ENCODE data around the gene RRP8. TPM values are rescaled to one million over a fixed set of nuclear protein-coding genes. Genes with fewer than 3 reads are reported as not detected.

RRP8 gene
- total and polyA plus RNA-seq, 10 of the 15 experiments (the other 5 are each of a cell fraction or from before 2014, with no cell fraction given): 4.7 to 51.2 (median 23.9) TPM

DNA sequence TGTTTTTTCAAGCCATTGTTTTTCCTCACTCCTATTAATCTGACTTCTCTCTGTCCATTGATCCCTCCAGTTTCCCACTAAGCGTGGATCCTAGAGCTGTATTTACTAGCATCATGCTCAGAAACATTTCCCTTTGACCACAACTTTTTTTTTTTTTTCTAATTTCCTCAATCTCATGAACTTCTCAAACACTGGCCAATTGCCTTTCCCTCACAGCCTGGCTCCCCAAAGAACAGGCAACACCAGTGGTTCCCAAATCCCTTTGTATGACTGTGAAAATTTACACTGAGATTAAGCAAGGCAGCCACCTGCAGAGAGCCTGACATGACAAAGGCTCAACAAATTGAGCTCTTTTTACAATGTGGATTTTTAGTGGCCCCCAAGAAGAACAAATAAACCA, 17.2 kb upstream of the RRP8 start:
- ChIA-PET SMC1A (ENCODE audit: uncharacterized antibody, unreplicated experiment) (interaction anchor here (0.7 to 1.4 kb wide), 4 partner anchors 16 to 86 kb away, joined by 3 to 4 read pairs (median 4); no protein-coding TSS in a partner anchor), POLR2A (interaction anchor here (0.6 to 9.1 kb wide), 3 partner anchors 11 to 107 kb away, joined by 3 to 85 read pairs (median 4); partner anchors contain the start of gene TAF10), CTCF (interaction anchor here (3.1 kb wide), 1 partner anchor 8 kb away, joined by 13 read pairs; the partner anchor contains the start of gene TAF10), RAD21 (ENCODE audit: unreplicated experiment) (interaction anchor here (4.3 kb wide), 1 partner anchor 17 kb away, joined by 55 read pairs; the partner anchor contains the start of genes ILK and RRP8)
- Histone ChIP-seq H3K4me1 (ENCODE audit: control insufficient read depth, insufficient read depth, low read length) (peaks cover 5% of the 10 kb centered on the region), H3K79me2 (ENCODE audit: control insufficient read depth, insufficient read depth, low read length) (peaks cover 12% of the 10 kb centered on the region), H3K9ac (ENCODE audit: control insufficient read depth, insufficient read depth, low read length) (no peak overlapping the region), H3K27me3 (replicated peaks in 1 of 2; ENCODE audit: control insufficient read depth in 2 of 2, insufficient read depth in 2 of 2, low read length in 1 of 2) (no peaks in the 10 kb centered on the region), H4K20me1 (ENCODE audit: control insufficient read depth, insufficient read depth) (no peaks in the 10 kb centered on the region), H3K9me3 (replicated peaks; ENCODE audit: control insufficient read depth, insufficient read depth, low read length) (no peaks in the 10 kb centered on the region), H3K4me2 (ENCODE audit: control insufficient read depth, insufficient read depth) (no peak overlapping the region), H3K4me3 (no peak overlapping the region), H3K36me3 (ENCODE audit: control insufficient read depth in 2 of 2, insufficient read depth in 2 of 2, low read length in 1 of 2) (no peaks in the 10 kb centered on the region; a peak in 1 of 4 replicates), H3K27ac (ENCODE audit: control insufficient read depth, insufficient read depth) (no peak overlapping the region), H2AFZ (ENCODE audit: control insufficient read depth, low read depth, low read length) (no peak overlapping the region)
- no peak for DNase-seq (ENCODE audit: low read depth, low spot score)
- BruUV-seq (replicated peaks): no TSS peak
- TF ChIP-seq BRCA1 (IDR thresholded peaks at IDR 0.05; ENCODE audit: low read depth, low read length) (no peak), SIX5 (IDR thresholded peaks at IDR 0.05; ENCODE audit: low read depth, low read length, severe bottlenecking) (no peak), KAT2A (conservative IDR thresholded peaks at IDR 0.05; ENCODE audit: control insufficient read depth, low read depth, low read length) (no peak)
- FAIRE-seq: no peak
- ATAC-seq: no peak
- in situ Hi-C loops (cut with MboI): no loop called here
- WGBS (ENCODE audit: insufficient coverage, insufficient replicate concordance, low lambda C conversion rate, missing lambda C conversion rate): 41% methylated on average over 1 of the region's 1 CpG
- intact Hi-C loops (cut with micrococcal nuclease; ENCODE audit: unreplicated experiment): no loop called here

DNA sequence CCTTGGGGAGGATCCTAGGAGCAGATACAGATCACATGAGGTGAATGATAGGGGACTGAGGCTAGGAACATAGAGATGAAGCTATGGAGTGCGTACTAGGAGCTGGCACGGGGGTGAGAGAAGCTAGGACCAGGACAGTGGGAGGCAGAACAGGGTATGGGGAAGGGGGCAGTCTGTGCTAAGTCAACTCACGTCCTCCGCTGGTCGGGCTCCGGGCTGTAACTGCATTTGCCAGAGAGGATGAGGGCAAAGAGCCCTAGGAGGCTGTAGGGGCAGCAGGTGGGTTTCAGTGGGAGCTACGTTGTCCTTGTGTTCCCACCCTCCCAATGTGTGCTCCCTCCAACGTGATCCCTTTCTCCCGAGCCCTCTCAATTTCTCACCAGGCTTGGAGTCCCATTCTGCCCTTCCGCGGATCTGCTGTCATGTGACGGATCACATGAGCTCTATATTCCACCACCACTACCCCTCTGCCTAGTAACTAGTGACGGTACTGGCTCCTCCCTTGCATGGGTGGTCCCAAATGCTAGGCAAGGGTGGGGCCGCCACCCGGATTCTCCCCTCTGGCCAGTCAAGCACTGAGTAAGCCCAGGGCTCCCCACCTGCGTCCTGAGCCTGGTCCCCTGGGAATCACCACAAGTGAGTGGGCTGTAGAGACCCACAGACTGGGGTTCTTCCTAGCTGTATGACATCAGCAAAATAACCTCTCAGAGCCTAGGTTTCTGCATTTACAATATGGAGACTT, 15.8 kb upstream of the RRP8 start, which contains the start of gene TPP1:
Gene TPP1 (minus strand): TSS at position 419 of the 742 bp plus-strand sequence. CDS start 22 bp downstream, at position 397.
- peak within 1 kb of the TSS; percentile 95 for H3K4me3 ChIP-seq
- FAIRE-seq (peak; percentile 99), ATAC-seq (peak; percentile 98), DNase-seq (ENCODE audit: low read depth, low spot score) (peak; percentile 93)
- peak within 1 kb of the TSS; percentile 90 for H3K27ac ChIP-seq (ENCODE audit: control insufficient read depth, insufficient read depth)
- H3K27me3 ChIP-seq (replicated peaks in 1 of 2; ENCODE audit: control insufficient read depth in 2 of 2, insufficient read depth in 2 of 2, low read length in 1 of 2): no peaks in the 10 kb centered on the region
- H3K36me3 ChIP-seq (ENCODE audit: control insufficient read depth in 2 of 2, insufficient read depth in 2 of 2, low read length in 1 of 2): peaks cover 0 to 4% of the 10 kb centered on the region in 2 experiments; a peak in 1 of 4 replicates
- peak within 1 kb of the TSS; percentile 95 for H3K9ac ChIP-seq (ENCODE audit: control insufficient read depth, insufficient read depth, low read length)
- H3K9me3 ChIP-seq (replicated peaks; ENCODE audit: control insufficient read depth, insufficient read depth, low read length): no peaks in the 10 kb centered on the region
- H3K79me2 ChIP-seq (ENCODE audit: control insufficient read depth, insufficient read depth, low read length): peaks cover 12% of the 10 kb centered on the region
- peaks cover 5% of the 10 kb centered on the region for H3K4me1 ChIP-seq (ENCODE audit: control insufficient read depth, insufficient read depth, low read length)
- peak within 1 kb of the TSS; percentile 95 for H2AFZ ChIP-seq (ENCODE audit: control insufficient read depth, low read depth, low read length)
- under 1% methylated on average over 16 of the region's 16 CpGs for WGBS (ENCODE audit: insufficient coverage, insufficient replicate concordance, low lambda C conversion rate, missing lambda C conversion rate)
- H4K20me1 ChIP-seq (ENCODE audit: control insufficient read depth, insufficient read depth): no peaks in the 10 kb centered on the region
- ChIA-PET POLR2A (interaction anchor here (0.8 to 9.1 kb wide), 19 partner anchors 8 to 930 kb away, joined by 3 to 85 read pairs (median 4); partner anchors contain the start of genes ARFIP2, ILK, MRPL17 and SMPD1), RAD21 (ENCODE audit: unreplicated experiment) (interaction anchor here (0.8 to 4.3 kb wide), 18 partner anchors 9 to 240 kb away, joined by 3 to 55 read pairs (median 5); partner anchors contain the start of genes ARFIP2, ILK, MRPL17 and RRP8), SMC1A (ENCODE audit: uncharacterized antibody, unreplicated experiment) (interaction anchor here (0.8 to 3.5 kb wide), 17 partner anchors 8 to 234 kb away, joined by 3 to 34 read pairs (median 4); partner anchors contain the start of genes ILK and MRPL17), CTCF (interaction anchor here (0.8 to 3.5 kb wide), 19 partner anchors 8 to 240 kb away, joined by 3 to 27 read pairs (median 4); partner anchors contain the start of genes ILK and MRPL17)
- H3K4me2 ChIP-seq (ENCODE audit: control insufficient read depth, insufficient read depth): peak within 1 kb of the TSS; percentile 92
- intact Hi-C loops (cut with micrococcal nuclease; ENCODE audit: unreplicated experiment): loop anchor here (2.0 to 10.0 kb wide), 2 partner anchors 50 to 906 kb away; no protein-coding TSS in a partner anchor
- in situ Hi-C loops (cut with MboI): loop anchor here (10.0 kb wide), 1 partner anchor 906 kb away; no protein-coding TSS in a partner anchor
- BruUV-seq (replicated peaks): TSS peak; percentile 75
- TF ChIP-seq ZBED1 (IDR thresholded peaks at IDR 0.05; ENCODE audit: borderline replicate concordance) (peak; percentile 40; the same call in 1 of the 2 replicates), STAT1 (conservative IDR thresholded peaks at IDR 0.05) (no peak), CHD2 (IDR thresholded peaks at IDR 0.05; ENCODE audit: borderline replicate concordance, low read depth, low read length) (peak; percentile 34; the same call in 1 of the 2 replicates), BRCA1 (IDR thresholded peaks at IDR 0.05; ENCODE audit: low read depth, low read length) (no peak), MXI1 (IDR thresholded peaks at IDR 0.05; ENCODE audit: low read depth, low read length) (peak; percentile 74; the same call in 1 of the 2 replicates)
- TF ChIP-seq, protein P1, sequence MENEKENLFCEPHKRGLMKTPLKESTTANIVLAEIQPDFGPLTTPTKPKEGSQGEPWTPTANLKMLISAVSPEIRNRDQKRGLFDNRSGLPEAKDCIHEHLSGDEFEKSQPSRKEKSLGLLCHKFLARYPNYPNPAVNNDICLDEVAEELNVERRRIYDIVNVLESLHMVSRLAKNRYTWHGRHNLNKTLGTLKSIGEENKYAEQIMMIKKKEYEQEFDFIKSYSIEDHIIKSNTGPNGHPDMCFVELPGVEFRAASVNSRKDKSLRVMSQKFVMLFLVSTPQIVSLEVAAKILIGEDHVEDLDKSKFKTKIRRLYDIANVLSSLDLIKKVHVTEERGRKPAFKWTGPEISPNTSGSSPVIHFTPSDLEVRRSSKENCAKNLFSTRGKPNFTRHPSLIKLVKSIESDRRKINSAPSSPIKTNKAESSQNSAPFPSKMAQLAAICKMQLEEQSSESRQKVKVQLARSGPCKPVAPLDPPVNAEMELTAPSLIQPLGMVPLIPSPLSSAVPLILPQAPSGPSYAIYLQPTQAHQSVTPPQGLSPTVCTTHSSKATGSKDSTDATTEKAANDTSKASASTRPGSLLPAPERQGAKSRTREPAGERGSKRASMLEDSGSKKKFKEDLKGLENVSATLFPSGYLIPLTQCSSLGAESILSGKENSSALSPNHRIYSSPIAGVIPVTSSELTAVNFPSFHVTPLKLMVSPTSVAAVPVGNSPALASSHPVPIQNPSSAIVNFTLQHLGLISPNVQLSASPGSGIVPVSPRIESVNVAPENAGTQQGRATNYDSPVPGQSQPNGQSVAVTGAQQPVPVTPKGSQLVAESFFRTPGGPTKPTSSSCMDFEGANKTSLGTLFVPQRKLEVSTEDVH (IDR thresholded peaks at IDR 0.05; ENCODE audit: low read depth, partially characterized antibody): no peak
- TF ChIP-seq, protein P2, sequence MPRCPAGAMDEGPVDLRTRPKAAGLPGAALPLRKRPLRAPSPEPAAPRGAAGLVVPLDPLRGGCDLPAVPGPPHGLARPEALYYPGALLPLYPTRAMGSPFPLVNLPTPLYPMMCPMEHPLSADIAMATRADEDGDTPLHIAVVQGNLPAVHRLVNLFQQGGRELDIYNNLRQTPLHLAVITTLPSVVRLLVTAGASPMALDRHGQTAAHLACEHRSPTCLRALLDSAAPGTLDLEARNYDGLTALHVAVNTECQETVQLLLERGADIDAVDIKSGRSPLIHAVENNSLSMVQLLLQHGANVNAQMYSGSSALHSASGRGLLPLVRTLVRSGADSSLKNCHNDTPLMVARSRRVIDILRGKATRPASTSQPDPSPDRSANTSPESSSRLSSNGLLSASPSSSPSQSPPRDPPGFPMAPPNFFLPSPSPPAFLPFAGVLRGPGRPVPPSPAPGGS (IDR thresholded peaks at IDR 0.05; ENCODE audit: borderline replicate concordance, insufficient read depth, low read depth, low read length, poor library complexity, severe bottlenecking): no peak

Data from GM12878 (cell line).